Heart left ventricle (tissue), 13 donors: ENCODE results near the gene GCGR.

Experiments
- POLR2A ChIP-seq, 2 donors: fragments of 450-650 bp; IDR thresholded peaks; one replicate each; pipeline ENCODE4 v1.6.1; 2017; ENCODE audit warnings: antibody characterized with exemption in 2 of 2, mild to moderate bottlenecking in 2 of 2, moderate library complexity in 2 of 2
- TF ChIP-seq, protein P1 (sequence below), 12 donors: fragments of 200-600 bp; sonication (generic) in 4 of 12; IDR thresholded peaks; one replicate each; pipeline versions ENCODE4 v1.5.0 to v1.8.0; 2018 to 2022; ENCODE audit warnings: antibody characterized with exemption in 12 of 12, mild to moderate bottlenecking in 5 of 12
- donor health status: ischemic (EF 13 %, LVEDD 7.1; RV severe dilation, severe dysfunction).
- donor health status: DM: no; HTN: yes; CAD: no.
- donor health status: DM: no; HTN: no; CAD: no.
- donor health status: ischemic (EF 25% LVEDD 6.9; RV normal size, moderate dysfunction).
- donor health status: ischemic (EF 25% LVEDD 5.7; RV mildly dilated, moderate dysfunction).
- donor health status: ischemic (EF 35%, LVEDD 5.7; RV mildly dilated, moderate dysfunction).
- donor health status: nonischemic (EF 11% LVEDD 7.7; RV severe dilation, severe dysfunction).
- donor health status: DM: yes; HTN: yes; CAD: no.
- donor health status: PGD.
- donor health status: ischemic (EF 29% LVEDD 5.4; RV normal size, mild dysfunction).
- donor health status: nonischemic (EF 23%, LVEDD 6.1; RV moderate dilation, normal function).

DNA sequence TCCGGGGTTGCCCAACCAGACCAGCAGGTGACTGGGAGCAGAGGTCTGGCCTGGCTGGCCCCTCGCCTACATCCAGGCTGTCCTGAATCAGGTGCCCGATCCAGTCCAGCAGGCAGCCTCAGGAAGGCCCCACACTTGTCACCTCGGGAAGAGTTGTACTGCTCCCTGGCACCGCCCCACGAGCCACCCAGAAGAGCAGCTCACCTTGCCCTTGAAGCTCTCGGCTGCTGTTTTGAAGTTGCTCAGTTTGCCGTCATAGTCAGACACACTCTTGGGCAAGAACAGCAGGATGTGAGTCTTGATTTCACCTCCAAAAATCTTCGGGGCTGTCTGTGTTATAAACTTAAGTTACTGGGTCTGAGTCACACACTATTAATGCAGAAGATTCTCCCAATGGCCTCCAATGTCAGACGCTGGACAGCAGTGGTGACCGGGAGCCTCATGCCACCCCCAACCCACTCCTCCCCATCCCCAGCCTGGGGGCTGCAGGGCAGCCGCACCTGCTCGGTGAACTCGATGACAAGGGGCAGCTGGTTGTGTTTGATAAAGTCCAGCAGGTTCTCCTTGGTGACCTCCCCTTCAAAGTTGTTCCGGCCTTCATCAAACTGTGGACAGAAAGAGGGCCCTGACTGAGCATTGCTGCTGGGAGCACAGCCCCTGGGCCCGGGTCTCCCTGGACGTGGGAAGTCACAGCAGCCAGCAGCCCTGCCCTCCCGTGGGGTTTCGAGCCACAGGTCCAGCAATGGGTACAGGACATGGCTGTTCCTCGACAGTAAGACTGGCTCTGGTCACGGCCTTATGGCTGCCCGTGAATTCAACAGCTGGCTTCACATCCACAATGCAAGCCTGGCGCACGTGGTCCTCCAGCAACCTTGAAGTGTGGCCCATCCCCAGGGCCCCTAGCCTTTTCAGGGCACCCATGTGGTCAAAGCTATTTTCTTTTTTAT is 43.1 kb downstream of the GCGR start:
- no peak for TF ChIP-seq POLR2A (IDR thresholded peaks at IDR 0.05)
- TF ChIP-seq, protein P1, sequence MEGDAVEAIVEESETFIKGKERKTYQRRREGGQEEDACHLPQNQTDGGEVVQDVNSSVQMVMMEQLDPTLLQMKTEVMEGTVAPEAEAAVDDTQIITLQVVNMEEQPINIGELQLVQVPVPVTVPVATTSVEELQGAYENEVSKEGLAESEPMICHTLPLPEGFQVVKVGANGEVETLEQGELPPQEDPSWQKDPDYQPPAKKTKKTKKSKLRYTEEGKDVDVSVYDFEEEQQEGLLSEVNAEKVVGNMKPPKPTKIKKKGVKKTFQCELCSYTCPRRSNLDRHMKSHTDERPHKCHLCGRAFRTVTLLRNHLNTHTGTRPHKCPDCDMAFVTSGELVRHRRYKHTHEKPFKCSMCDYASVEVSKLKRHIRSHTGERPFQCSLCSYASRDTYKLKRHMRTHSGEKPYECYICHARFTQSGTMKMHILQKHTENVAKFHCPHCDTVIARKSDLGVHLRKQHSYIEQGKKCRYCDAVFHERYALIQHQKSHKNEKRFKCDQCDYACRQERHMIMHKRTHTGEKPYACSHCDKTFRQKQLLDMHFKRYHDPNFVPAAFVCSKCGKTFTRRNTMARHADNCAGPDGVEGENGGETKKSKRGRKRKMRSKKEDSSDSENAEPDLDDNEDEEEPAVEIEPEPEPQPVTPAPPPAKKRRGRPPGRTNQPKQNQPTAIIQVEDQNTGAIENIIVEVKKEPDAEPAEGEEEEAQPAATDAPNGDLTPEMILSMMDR (IDR thresholded peaks at IDR 0.05), result no peak
